Liver (tissue), 3 donors: ENCODE data around the gene IFITM10.
"Not testable (repeated sequence)": the region's sequence is repeated elsewhere in the genome, so short reads cannot be mapped to it uniquely, and the experiment has no call there.

Experiments
- RAD21 ChIP-seq, 2 donors: IDR thresholded peaks; 2 replicates each; pipeline ENCODE4 v1.6.1; 2016; ENCODE audit warnings: antibody characterized with exemption in 2 of 2, mild to moderate bottlenecking in 2 of 2
- YY1 ChIP-seq: IDR thresholded peaks from 2 replicates; pipeline ENCODE4 v1.6.1; 2016; ENCODE audit warnings: antibody characterized with exemption, mild to moderate bottlenecking
- TF ChIP-seq, protein P1 (sequence below): fragments of 150-350 bp; IDR thresholded peaks from 2 replicates; pipeline ENCODE4 v1.5.1; 2017; ENCODE audit warnings: improper control_type of control experiment, low read depth, low read length; ENCODE audit not compliant: missing input control
- TF ChIP-seq, protein P2 (sequence below): IDR thresholded peaks from 2 replicates; pipeline ENCODE4 v1.6.1; 2016; ENCODE audit warnings: antibody characterized with exemption
- TF ChIP-seq, protein P3 (sequence below): IDR thresholded peaks from 2 replicates; pipeline ENCODE4 v1.6.1; 2016; ENCODE audit warnings: antibody characterized with exemption
- donor health status: healthy.
- donor health status: healthy.

DNA sequence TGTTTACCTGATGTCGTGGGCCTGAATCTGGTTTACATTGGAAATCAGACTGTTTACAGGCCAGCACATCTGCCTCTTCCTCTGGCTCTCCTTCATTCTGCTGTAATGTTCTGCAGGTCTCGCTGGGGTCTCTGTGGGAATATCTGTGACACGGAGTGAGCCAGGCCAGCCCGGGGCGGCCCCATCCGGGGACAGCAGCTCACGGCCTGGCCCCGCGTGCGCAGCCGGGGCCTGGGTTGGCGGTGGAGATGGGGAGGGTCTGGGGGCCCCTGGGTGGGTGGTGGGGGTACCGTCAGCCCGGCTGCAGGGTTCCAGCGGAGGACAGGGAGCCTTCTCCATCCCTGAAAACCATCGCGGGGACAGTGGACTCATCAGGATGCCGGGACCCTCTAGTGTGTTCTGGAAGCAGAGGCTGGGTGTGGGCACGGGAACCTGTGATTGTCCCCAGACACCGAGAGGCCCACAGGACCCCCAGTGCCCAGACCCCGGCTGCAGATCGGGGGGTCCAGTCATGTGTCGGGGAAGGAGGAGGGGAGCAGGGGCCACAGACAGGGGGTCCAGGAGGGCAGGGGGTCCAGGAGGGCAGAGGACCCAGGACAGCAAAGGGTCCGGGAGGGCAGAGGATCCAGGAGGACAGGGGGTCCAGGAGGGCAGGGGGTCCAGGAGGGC, 66.4 kb downstream of the IFITM10 start:
- TF ChIP-seq YY1; RAD21 (IDR thresholded peaks at IDR 0.05): not testable (repeated sequence)
- TF ChIP-seq, protein P1, sequence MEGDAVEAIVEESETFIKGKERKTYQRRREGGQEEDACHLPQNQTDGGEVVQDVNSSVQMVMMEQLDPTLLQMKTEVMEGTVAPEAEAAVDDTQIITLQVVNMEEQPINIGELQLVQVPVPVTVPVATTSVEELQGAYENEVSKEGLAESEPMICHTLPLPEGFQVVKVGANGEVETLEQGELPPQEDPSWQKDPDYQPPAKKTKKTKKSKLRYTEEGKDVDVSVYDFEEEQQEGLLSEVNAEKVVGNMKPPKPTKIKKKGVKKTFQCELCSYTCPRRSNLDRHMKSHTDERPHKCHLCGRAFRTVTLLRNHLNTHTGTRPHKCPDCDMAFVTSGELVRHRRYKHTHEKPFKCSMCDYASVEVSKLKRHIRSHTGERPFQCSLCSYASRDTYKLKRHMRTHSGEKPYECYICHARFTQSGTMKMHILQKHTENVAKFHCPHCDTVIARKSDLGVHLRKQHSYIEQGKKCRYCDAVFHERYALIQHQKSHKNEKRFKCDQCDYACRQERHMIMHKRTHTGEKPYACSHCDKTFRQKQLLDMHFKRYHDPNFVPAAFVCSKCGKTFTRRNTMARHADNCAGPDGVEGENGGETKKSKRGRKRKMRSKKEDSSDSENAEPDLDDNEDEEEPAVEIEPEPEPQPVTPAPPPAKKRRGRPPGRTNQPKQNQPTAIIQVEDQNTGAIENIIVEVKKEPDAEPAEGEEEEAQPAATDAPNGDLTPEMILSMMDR = not testable (repeated sequence)
- TF ChIP-seq, protein P2, sequence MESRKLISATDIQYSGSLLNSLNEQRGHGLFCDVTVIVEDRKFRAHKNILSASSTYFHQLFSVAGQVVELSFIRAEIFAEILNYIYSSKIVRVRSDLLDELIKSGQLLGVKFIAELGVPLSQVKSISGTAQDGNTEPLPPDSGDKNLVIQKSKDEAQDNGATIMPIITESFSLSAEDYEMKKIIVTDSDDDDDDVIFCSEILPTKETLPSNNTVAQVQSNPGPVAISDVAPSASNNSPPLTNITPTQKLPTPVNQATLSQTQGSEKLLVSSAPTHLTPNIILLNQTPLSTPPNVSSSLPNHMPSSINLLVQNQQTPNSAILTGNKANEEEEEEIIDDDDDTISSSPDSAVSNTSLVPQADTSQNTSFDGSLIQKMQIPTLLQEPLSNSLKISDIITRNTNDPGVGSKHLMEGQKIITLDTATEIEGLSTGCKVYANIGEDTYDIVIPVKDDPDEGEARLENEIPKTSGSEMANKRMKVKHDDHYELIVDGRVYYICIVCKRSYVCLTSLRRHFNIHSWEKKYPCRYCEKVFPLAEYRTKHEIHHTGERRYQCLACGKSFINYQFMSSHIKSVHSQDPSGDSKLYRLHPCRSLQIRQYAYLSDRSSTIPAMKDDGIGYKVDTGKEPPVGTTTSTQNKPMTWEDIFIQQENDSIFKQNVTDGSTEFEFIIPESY = not testable (repeated sequence)
- TF ChIP-seq, protein P3, sequence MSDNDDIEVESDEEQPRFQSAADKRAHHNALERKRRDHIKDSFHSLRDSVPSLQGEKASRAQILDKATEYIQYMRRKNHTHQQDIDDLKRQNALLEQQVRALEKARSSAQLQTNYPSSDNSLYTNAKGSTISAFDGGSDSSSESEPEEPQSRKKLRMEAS = not testable (repeated sequence)
